ENCODE data around the gene PRR15L. TPM values are rescaled to one million over a fixed set of nuclear protein-coding genes. Genes with fewer than 3 reads are reported as not detected.

The PRR15L gene
- total RNA-seq, 2 donors from 2014 or later, result 0.57 to 0.60 TPM

DNA sequence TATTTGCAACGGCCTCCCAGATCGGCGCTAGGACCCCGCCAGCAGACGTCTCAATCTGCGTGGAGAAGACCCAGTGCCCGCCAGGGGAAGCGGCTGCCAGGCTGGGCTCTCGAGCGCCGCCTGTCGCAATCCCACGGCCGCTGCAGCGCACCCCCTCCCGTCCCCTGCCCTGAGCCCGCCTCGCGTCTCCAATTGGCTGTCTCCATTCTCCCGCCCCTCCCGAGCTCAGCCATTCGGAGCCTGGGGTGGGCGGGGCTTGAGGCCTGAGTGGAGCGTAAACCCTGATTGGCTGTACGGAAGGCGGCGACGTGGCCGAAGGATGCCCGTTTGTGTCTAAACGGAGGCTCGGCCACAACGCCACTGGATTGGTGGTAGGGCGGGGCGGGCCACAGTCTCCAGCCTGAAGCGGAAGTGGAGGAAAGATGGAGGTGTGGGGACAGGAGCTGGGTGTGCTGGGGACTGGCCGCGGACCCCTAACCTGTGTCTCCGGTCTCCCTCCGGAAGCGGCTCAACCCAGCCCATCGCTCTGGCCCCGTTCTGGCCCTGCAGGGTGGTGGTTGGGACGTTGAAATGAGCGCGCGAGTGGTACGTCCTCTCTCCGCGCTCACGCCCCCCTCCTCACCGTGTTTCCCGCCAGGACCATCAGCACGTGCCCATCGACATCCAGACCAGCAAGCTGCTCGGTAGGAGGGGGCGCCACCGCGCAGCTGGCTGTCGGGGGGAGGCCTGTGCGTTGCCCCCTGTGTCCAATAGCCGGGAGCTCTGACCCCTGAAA, 13.2 kb upstream of the PRR15L start, which contains the start of gene CDK5RAP3:
Gene CDK5RAP3, plus strand, starts transcription at position 389 of the 775 bp plus-strand sequence. Its CDS starts 34 bp downstream, at position 423.
- peaks cover 13% of the 10 kb centered on the region for H3K27me3 Mint-ChIP-seq (ENCODE audit: insufficient read depth)
- Histone ChIP-seq H3K27me3 (ENCODE audit: control insufficient read depth, insufficient read depth, low read length, poor library complexity, severe bottlenecking) (peaks cover 5% of the 10 kb centered on the region), H3K4me1 (ENCODE audit: control insufficient read depth, insufficient read depth, low read length) (no peaks in the 10 kb centered on the region), H3K9me3 (ENCODE audit: control insufficient read depth, low read length) (no peaks in the 10 kb centered on the region), H3K9ac (ENCODE audit: extremely low read depth, low read length, poor library complexity, severe bottlenecking) (peak within 1 kb of the TSS; percentile 39), H3K36me3 (ENCODE audit: control insufficient read depth, insufficient read depth, low read length) (peaks cover 18% of the 10 kb centered on the region), H3K4me3 (ENCODE audit: low read length) (peak within 1 kb of the TSS; percentile 79), H3K27ac (ENCODE audit: low read depth, low read length) (no peak within 1 kb of the TSS)
- peaks cover 24% of the 10 kb centered on the region for H3K36me3 Mint-ChIP-seq (ENCODE audit: low read depth)
- no peaks in the 10 kb centered on the region for H3K9me3 Mint-ChIP-seq
- peak; percentile 100 for DNase-seq
- peak; percentile 93 for TF ChIP-seq CTCF (conservative IDR thresholded peaks at IDR 0.05)
- WGBS, 2 experiments (ENCODE audit: insufficient coverage in 1 of 2, insufficient read length in 1 of 2), result 1% methylated on average over 32 to 62 of the region's 62 CpGs
- H3K4me3 Mint-ChIP-seq, result peak within 1 kb of the TSS; percentile 86
- peak within 1 kb of the TSS; percentile 98 for H3K27ac Mint-ChIP-seq
- peaks cover 8% of the 10 kb centered on the region for H3K4me1 Mint-ChIP-seq

- Mint-ChIP-seq H3K4me3 (peak overlapping the region; percentile 86), H3K27me3 (ENCODE audit: insufficient read depth) (peaks cover 14% of the 10 kb centered on the region), H3K27ac (no peak overlapping the region), H3K9me3 (no peaks in the 10 kb centered on the region), H3K36me3 (ENCODE audit: low read depth) (peaks cover 17% of the 10 kb centered on the region), H3K4me1 (peaks cover 8% of the 10 kb centered on the region)
- H3K27ac ChIP-seq (ENCODE audit: low read depth, low read length), result no peak overlapping the region
- peaks cover 11% of the 10 kb centered on the region for H3K36me3 ChIP-seq (ENCODE audit: control insufficient read depth, insufficient read depth, low read length)
- H3K9ac ChIP-seq (ENCODE audit: extremely low read depth, low read length, poor library complexity, severe bottlenecking), result no peak overlapping the region
- no peak overlapping the region for H3K4me3 ChIP-seq (ENCODE audit: low read length)
- TF ChIP-seq CTCF (conservative IDR thresholded peaks at IDR 0.05), result no peak
- peaks cover 5% of the 10 kb centered on the region for H3K27me3 ChIP-seq (ENCODE audit: control insufficient read depth, insufficient read depth, low read length, poor library complexity, severe bottlenecking)
- H3K4me1 ChIP-seq (ENCODE audit: control insufficient read depth, insufficient read depth, low read length), result no peaks in the 10 kb centered on the region
- 67 to 71% methylated on average over 13 to 15 of the region's 15 CpGs for WGBS, 2 experiments (ENCODE audit: insufficient coverage in 1 of 2, insufficient read length in 1 of 2)
- no peak for DNase-seq
- H3K9me3 ChIP-seq (ENCODE audit: control insufficient read depth, low read length), result no peaks in the 10 kb centered on the region
These were observed 12.4 kb upstream of the PRR15L start for GRCh38 chr17:47969930-47970724.

- 93 to 98% methylated on average over 5 of the region's 5 CpGs for WGBS, 2 experiments (ENCODE audit: insufficient coverage in 1 of 2, insufficient read length in 1 of 2)
- peaks cover 18% of the 10 kb centered on the region for H3K27me3 Mint-ChIP-seq (ENCODE audit: insufficient read depth)
- Histone ChIP-seq H3K36me3 (ENCODE audit: control insufficient read depth, insufficient read depth, low read length) (peaks cover 1% of the 10 kb centered on the region), H3K4me1 (ENCODE audit: control insufficient read depth, insufficient read depth, low read length) (no peaks in the 10 kb centered on the region), H3K9me3 (ENCODE audit: control insufficient read depth, low read length) (no peaks in the 10 kb centered on the region), H3K27ac (ENCODE audit: low read depth, low read length) (no peak overlapping the region), H3K27me3 (ENCODE audit: control insufficient read depth, insufficient read depth, low read length, poor library complexity, severe bottlenecking) (peaks cover 5% of the 10 kb centered on the region), H3K4me3 (ENCODE audit: low read length) (no peak overlapping the region), H3K9ac (ENCODE audit: extremely low read depth, low read length, poor library complexity, severe bottlenecking) (no peak overlapping the region)
- H3K27ac Mint-ChIP-seq, result no peak overlapping the region
- TF ChIP-seq CTCF (conservative IDR thresholded peaks at IDR 0.05), result no peak
- no peaks in the 10 kb centered on the region for H3K9me3 Mint-ChIP-seq
- H3K36me3 Mint-ChIP-seq (ENCODE audit: low read depth), result peaks cover 5% of the 10 kb centered on the region
- no peak overlapping the region for H3K4me3 Mint-ChIP-seq
- no peak for DNase-seq
- H3K4me1 Mint-ChIP-seq, result peaks cover 8% of the 10 kb centered on the region
These were observed 11.2 kb upstream of the PRR15L start for GRCh38 chr17:47968836-47969235.

All from endodermal cell (in vitro differentiated cells).